ENCODE data around the gene TADA3.

DNA sequence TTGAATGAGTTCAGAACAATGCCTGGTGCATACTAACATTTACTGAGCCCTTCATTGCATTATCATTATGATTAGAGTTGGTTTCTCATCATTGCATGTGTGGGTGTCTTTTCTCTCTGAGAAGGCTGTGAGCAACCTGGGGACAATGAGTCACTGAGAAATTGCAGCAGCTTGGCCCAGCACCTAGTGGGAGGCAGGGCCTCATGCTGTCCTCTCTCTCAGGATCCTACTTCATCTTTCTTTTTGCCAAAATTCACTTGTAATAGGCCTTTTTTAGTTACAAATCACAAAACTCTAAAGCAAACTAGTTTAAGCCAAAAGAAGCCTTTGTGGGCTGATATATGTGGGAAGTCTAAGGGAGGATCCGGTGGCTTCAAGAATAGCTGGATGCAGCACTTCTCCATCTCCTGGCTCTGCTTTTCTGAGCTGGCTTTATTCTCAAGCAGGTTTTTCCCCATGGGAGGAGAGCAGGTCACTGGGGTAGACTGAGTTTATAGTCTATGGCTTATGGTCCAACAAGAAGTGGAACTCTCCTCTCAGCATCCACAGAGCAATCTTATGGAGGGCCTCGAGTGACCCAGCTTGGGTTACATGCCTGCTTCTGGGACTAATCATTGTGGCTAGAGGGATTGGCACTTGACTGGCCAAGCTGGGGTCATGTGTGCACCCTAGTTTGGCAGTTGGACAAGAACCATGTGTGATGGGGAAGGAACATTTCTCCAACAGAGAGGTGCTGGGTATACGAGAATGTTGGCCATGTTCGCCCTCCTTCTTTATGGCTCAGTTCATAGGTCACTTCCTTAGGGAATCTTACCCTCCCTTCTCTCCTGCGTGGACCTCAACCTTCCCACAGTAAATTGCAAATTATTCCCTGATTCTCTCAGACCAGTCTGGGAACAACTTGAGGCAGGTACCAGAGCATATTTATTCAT, 13.9 kb downstream of the TADA3 start:
- TF ChIP-seq POLR2A (IDR thresholded peaks at IDR 0.05): no peak
- no peak for TF ChIP-seq CTCF (IDR thresholded peaks at IDR 0.05 in 8 of 11, conservative IDR thresholded peaks at IDR 0.05 in 3 of 11)
- TF ChIP-seq POLR2AphosphoS5 (IDR thresholded peaks at IDR 0.05): no peak
